H1 (cell line): ENCODE data around the gene TECR. TPM values are rescaled to one million over a fixed set of nuclear protein-coding genes. Genes with fewer than 3 reads are reported as not detected.

Source experiments
- CTCF ChIA-PET: fragments of 300-600 bp; sonication (Branson Sonifier 250); formaldehyde crosslinking; loops from one replicate; lab custom pipeline; 2021; ENCODE audit not compliant: partially characterized antibody; lab: Charles Lee
- POLR2A ChIA-PET: fragments of 300-600 bp; sonication (Branson Sonifier 250); formaldehyde crosslinking; loops from one replicate; lab custom pipeline; 2021; ENCODE audit warnings: inconsistent platforms; ENCODE audit not compliant: partially characterized antibody; lab: Charles Lee
- DNase-seq, 2 experiments: peaks; one replicate each; pipeline versions ENCODE4 v3.0.0 to v3.0.0-alpha.2; 2010 to 2022; ENCODE audit warnings: low spot score in 2 of 2, low read depth in 1 of 2, mixed read lengths in 1 of 2
- FAIRE-seq: peaks from 2 replicates; lab custom pipeline; 2011; peaks lifted over from hg19 to GRCh38; lab: Jason Lieb, UNC
- H2AFZ ChIP-seq: 2 replicates; pipeline ENCODE4 v1.8.1; 2012; ENCODE audit warnings: low read length, inconsistent platforms
- H2AK5ac ChIP-seq: 2 replicates; pipeline ENCODE4 v1.6.1; 2013; ENCODE audit warnings: low read depth, low read length
- H2BK120ac ChIP-seq: replicated peaks from 2 replicates; pipeline ENCODE3; 2013; ENCODE audit warnings: low read depth, low read length, inconsistent platforms
- H2BK12ac ChIP-seq: 2 replicates; pipeline ENCODE4 v1.6.1; 2013; ENCODE audit warnings: low read depth, low read length
- H2BK15ac ChIP-seq: 2 replicates; pipeline ENCODE4 v1.6.1; 2013; ENCODE audit warnings: low read length
- H2BK20ac ChIP-seq: 2 replicates; pipeline ENCODE4 v1.6.1; 2013; ENCODE audit warnings: low read length
- H2BK5ac ChIP-seq: 2 replicates; pipeline ENCODE4 v1.6.1; 2013; ENCODE audit warnings: low read depth, low read length
- H3K14ac ChIP-seq: 2 replicates; pipeline ENCODE4 v1.6.1; 2013; ENCODE audit warnings: inconsistent platforms; ENCODE audit not compliant: insufficient read length
- H3K18ac ChIP-seq: 2 replicates; pipeline ENCODE4 v1.6.1; 2013; ENCODE audit warnings: low read length; ENCODE audit errors: extremely low read depth
- H3K23ac ChIP-seq: 2 replicates; pipeline ENCODE4 v1.6.1; 2013; ENCODE audit warnings: inconsistent platforms; ENCODE audit not compliant: insufficient read length
- H3K23me2 ChIP-seq: 2 replicates; pipeline ENCODE4 v1.6.1; 2013; ENCODE audit warnings: low read depth, low read length
- H3K27ac ChIP-seq: 2 replicates; pipeline ENCODE4 v1.6.1; 2011; ENCODE audit warnings: low read depth, low read length, inconsistent platforms
- H3K27me3 ChIP-seq, 4 experiments: replicated peaks in 1 of 4; 1 replicate in 1 of 4; 2 replicates in 3 of 4; pipeline versions ENCODE4 v1.6.1 to v1.8.1; 2011 to 2013; ENCODE audit warnings: low read length in 3 of 4, mild to moderate bottlenecking in 3 of 4, inconsistent platforms in 2 of 4, mixed read lengths in 2 of 4, moderate library complexity in 1 of 4; ENCODE audit not compliant: control insufficient read depth in 3 of 4, insufficient read depth in 3 of 4; ENCODE audit errors: extremely low read depth in 1 of 4
- H3K36me3 ChIP-seq, 4 experiments: 2 replicates each; pipeline versions ENCODE4 v1.6.1 to v1.8.1; 2011 to 2013; ENCODE audit warnings: mild to moderate bottlenecking in 4 of 4, low read length in 3 of 4, moderate library complexity in 2 of 4, control low read depth in 1 of 4, inconsistent platforms in 1 of 4; ENCODE audit not compliant: insufficient read depth in 4 of 4, control insufficient read depth in 2 of 4
- H3K4ac ChIP-seq: replicated peaks from 2 replicates; pipeline ENCODE3; 2013; ENCODE audit warnings: low read length, low read depth, mixed read lengths, inconsistent platforms; ENCODE audit not compliant: insufficient read length
- H3K4me1 ChIP-seq, 4 experiments: replicated peaks in 1 of 4; 1 replicate in 1 of 4; 2 replicates in 3 of 4; pipeline versions ENCODE4 v1.6.1 to v1.8.1; 2011 to 2013; ENCODE audit warnings: low read length in 3 of 4, inconsistent platforms in 2 of 4, mixed read lengths in 1 of 4; ENCODE audit not compliant: insufficient read depth in 4 of 4, control insufficient read depth in 3 of 4
- H3K4me2 ChIP-seq, 2 experiments: 2 replicates each; pipeline versions ENCODE4 v1.6.1 to v1.8.1; 2011 to 2013; ENCODE audit warnings: low read depth in 2 of 2, low read length in 2 of 2, control low read depth in 1 of 2, inconsistent platforms in 1 of 2, mild to moderate bottlenecking in 1 of 2; ENCODE audit not compliant: insufficient read depth in 1 of 2
- H3K4me3 ChIP-seq, 4 experiments: fragments of 200-600, 300-600 bp in 1 of 4; sonication (generic), shearing (Covaris generic), sonication (Bioruptor Twin) in 1 of 4; 2 replicates each; pipeline versions ENCODE4 v1.5.1 to v1.8.1; 2011 to 2016; ENCODE audit warnings: low read length in 4 of 4, low read depth in 3 of 4, control low read depth in 2 of 4, inconsistent platforms in 2 of 4, mild to moderate bottlenecking in 2 of 4, mixed read lengths in 1 of 4, moderate library complexity in 1 of 4; ENCODE audit not compliant: insufficient read depth in 2 of 4; ENCODE audit errors: extremely low read depth in 1 of 4
- H3K56ac ChIP-seq: replicated peaks from 2 replicates; pipeline ENCODE3; 2013; ENCODE audit warnings: low read depth, mild to moderate bottlenecking, mixed read lengths, low read length, inconsistent platforms; ENCODE audit not compliant: insufficient read length
- H3K79me1 ChIP-seq: 2 replicates; pipeline ENCODE4 v1.6.1; 2013; ENCODE audit warnings: low read depth, low read length, control low read depth
- H3K79me2 ChIP-seq, 2 experiments: 2 replicates each; pipeline versions ENCODE4 v1.6.1 to v1.8.1; 2012 to 2013; ENCODE audit warnings: low read length in 2 of 2, mild to moderate bottlenecking in 2 of 2, inconsistent platforms in 1 of 2; ENCODE audit not compliant: insufficient read depth in 2 of 2, control insufficient read depth in 1 of 2
- H3K9ac ChIP-seq, 4 experiments: replicated peaks in 1 of 4; 1 replicate in 1 of 4; 2 replicates in 3 of 4; pipeline versions ENCODE4 v1.6.1 to v1.8.1; 2011 to 2013; ENCODE audit warnings: low read depth in 3 of 4, low read length in 3 of 4, control low read depth in 2 of 4, mild to moderate bottlenecking in 2 of 4, moderate library complexity in 2 of 4, inconsistent platforms in 1 of 4; ENCODE audit errors: extremely low read depth in 1 of 4
- H3K9me3 ChIP-seq, 2 experiments: 2 replicates each; pipeline versions ENCODE4 v1.6.1 to v1.8.1; 2012 to 2013; ENCODE audit warnings: mild to moderate bottlenecking in 2 of 2, moderate library complexity in 2 of 2, control low read depth in 1 of 2, inconsistent platforms in 1 of 2, low read depth in 1 of 2, low read length in 1 of 2, mixed read lengths in 1 of 2; ENCODE audit not compliant: insufficient read depth in 2 of 2
- H4K20me1 ChIP-seq, 2 experiments: replicated peaks in 1 of 2; 2 replicates each; pipeline versions ENCODE3 to v1.8.1; 2011 to 2013; ENCODE audit warnings: inconsistent platforms in 2 of 2, low read length in 2 of 2, mild to moderate bottlenecking in 1 of 2; ENCODE audit not compliant: insufficient read depth in 2 of 2, control insufficient read depth in 1 of 2
- H4K5ac ChIP-seq: 2 replicates; pipeline ENCODE4 v1.6.1; 2013; ENCODE audit warnings: low read length, low read depth, mixed read lengths, inconsistent platforms; ENCODE audit not compliant: insufficient read length
- H4K8ac ChIP-seq: 2 replicates; pipeline ENCODE4 v1.8.0; 2013; ENCODE audit warnings: mild to moderate bottlenecking, moderate library complexity, low read length, inconsistent platforms; ENCODE audit not compliant: insufficient read depth; ENCODE audit errors: extremely low read depth
- H4K91ac ChIP-seq: replicated peaks from 2 replicates; pipeline ENCODE3; 2013; ENCODE audit warnings: low read length, mixed read lengths, inconsistent platforms; ENCODE audit not compliant: insufficient read length
- KDM1A ChIP-seq: fragments of 200-600, 300-600 bp; sonication (generic); IDR thresholded peaks from 2 replicates; pipeline ENCODE4 v1.7.1; 2016; ENCODE audit warnings: mild to moderate bottlenecking, low read length, borderline replicate concordance
- KDM4A ChIP-seq: IDR thresholded peaks from one replicate; pipeline ENCODE4 v1.7.1; 2012; ENCODE audit warnings: low read depth, mild to moderate bottlenecking, moderate library complexity, low read length, inconsistent platforms; ENCODE audit not compliant: severe bottlenecking
- MAFK ChIP-seq: IDR thresholded peaks from 2 replicates; pipeline ENCODE4 v1.6.1; 2012; ENCODE audit warnings: low read depth, mild to moderate bottlenecking, improper control_type of control experiment, low read length
- PHF8 ChIP-seq: fragments of 200-600 bp; sonication (generic); conservative IDR thresholded peaks from 2 replicates; pipeline ENCODE4 v1.7.1; 2012; ENCODE audit warnings: low read depth, mild to moderate bottlenecking, inconsistent platforms, low read length, moderate library complexity
- SIN3A ChIP-seq, 2 experiments: IDR thresholded peaks in 1 of 2; conservative IDR thresholded peaks in 1 of 2; 2 replicates each; pipeline ENCODE4 v1.6.1; 2011 to 2012; ENCODE audit warnings: low read length in 2 of 2, improper control_type of control experiment in 1 of 2, low read depth in 1 of 2, mild to moderate bottlenecking in 1 of 2
- WGBS, 2 experiments: shearing (Covaris generic) in 1 of 2; methylation state at CpG; one replicate each; pipeline versions ENCODE4 v1.1.6 to v1.1.7; 2013 to 2015; ENCODE audit warnings: low lambda C conversion rate in 2 of 2, mixed read lengths in 2 of 2, inconsistent platforms in 1 of 2, low coverage in 1 of 2, missing lambda C conversion rate in 1 of 2; ENCODE audit not compliant: insufficient replicate concordance in 2 of 2, insufficient coverage in 1 of 2, insufficient read length in 1 of 2; ENCODE audit errors: extremely low coverage in 1 of 2, missing lambda C conversion rate in 1 of 2; 5-methylcytosine and 5-hydroxymethylcytosine counted together
- polyA plus RNA-seq, 7 experiments: library from polyadenylated mRNA; depleted of rRNA in 3 of 7; stranded (reverse) in 5 of 7; unstranded in 2 of 7; fragments of >200 nt in 5 of 7; fragments of 200-250 nt in 2 of 7; gene quantifications; 1 replicate in 5 of 7; 2 replicates in 1 of 7; 4 replicates in 1 of 7; pipeline versions ENCODE4 v1.2.1 to v1.2.3, GENCODE V29; 2011 to 2013; ENCODE audit warnings: missing spikeins in 2 of 7, mixed read lengths in 2 of 7
- total RNA-seq: library from RNA; stranded (reverse); fragmentation: NEBNext Ultra II Directional; extraction: Animal tissue kit (Norgen Biotek cat#: 25700); gene quantifications from 2 replicates; pipeline ENCODE4 v1.2.1, GENCODE V29; 2021

TECR gene
- total and polyA plus RNA-seq, 2 of the 8 experiments (the other 6 are each of a cell fraction or from before 2014, with no cell fraction given), result 172 to 405 TPM

DNA sequence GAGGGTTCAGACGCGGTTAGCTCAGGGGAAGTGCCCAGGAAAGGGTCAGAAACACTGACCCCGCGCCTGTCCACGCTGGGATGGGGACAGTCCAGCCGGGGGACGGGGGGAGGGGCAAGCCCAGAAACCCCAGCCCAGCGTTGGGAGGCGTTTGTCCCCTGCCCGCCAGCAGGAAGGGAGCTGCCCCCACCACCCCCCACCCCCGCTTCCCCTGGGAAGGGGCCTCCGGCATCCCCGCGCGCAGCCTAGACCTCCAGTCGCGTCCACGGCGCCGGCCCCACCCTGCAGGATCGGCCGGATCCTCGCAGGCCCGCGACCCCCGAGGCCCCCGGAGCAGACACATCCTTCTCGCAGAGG, 33.7 kb upstream of the TECR start:
- TF ChIP-seq PHF8 (peak; percentile 65; the same call in 1 of the 2 replicates), MAFK (no peak), KDM1A (0 out of 2 replicates have a peak, but pooled peaks have one; percentile 7), KDM4A (peak; percentile 47), SIN3A (conservative IDR thresholded peaks at IDR 0.05 in 1 of 2, IDR thresholded peaks at IDR 0.05 in 1 of 2; ENCODE audit: low read depth in 1 of 2, low read length in 2 of 2) (0 out of 4 replicates have a peak, but pooled peaks of 1 of the 2 experiments have one; percentile 31)
- H4K20me1 ChIP-seq, result peaks cover 0 to 10% of the 10 kb centered on the region in 2 experiments
- no peak overlapping the region for H2BK12ac ChIP-seq
- H3K23me2 ChIP-seq, result peaks cover 7% of the 10 kb centered on the region; the same call in 1 of the 2 replicates
- H3K36me3 ChIP-seq, result no peaks in the 10 kb centered on the region; a peak in 3 of 8 replicates
- no peak overlapping the region for H2BK15ac ChIP-seq
- H2AK5ac ChIP-seq, result no peak overlapping the region
- no peak for DNase-seq
- no peak overlapping the region for H4K5ac ChIP-seq
- H3K14ac ChIP-seq, result no peak overlapping the region
- WGBS, 2 experiments, result 2% methylated on average over 11 of the region's 28 CpGs; no CpG with 5 or more reads in 1 of the 2 experiments
- H3K23ac ChIP-seq, result no peak overlapping the region
- H3K4me2 ChIP-seq, result peak overlapping the region; percentile 75 to 77
- peak overlapping the region; percentile 24 for H3K56ac ChIP-seq
- H3K27ac ChIP-seq, result no peak overlapping the region
- H3K18ac ChIP-seq, result no peak overlapping the region
- H3K4ac ChIP-seq, result no peak overlapping the region
- H2BK5ac ChIP-seq, result no peak overlapping the region; the same call in 1 of the 2 replicates
- ChIA-PET POLR2A (interaction anchor here (0.9 to 6.0 kb wide), 9 partner anchors 9 to 60 kb away, joined by 3 to 45 read pairs (median 5); partner anchors contain the start of gene DNAJB1), CTCF (interaction anchor here (0.6 to 3.8 kb wide), 10 partner anchors 9 to 463 kb away, joined by 3 to 24 read pairs (median 3); no protein-coding TSS in a partner anchor)
- H2BK120ac ChIP-seq, result no peak overlapping the region
- no peaks in the 10 kb centered on the region for H3K9me3 ChIP-seq
- H4K91ac ChIP-seq, result no peak overlapping the region
- H3K79me2 ChIP-seq, result peaks cover 0 to 11% of the 10 kb centered on the region in 2 experiments; a peak in 2 of 4 replicates
- no peak overlapping the region for H2BK20ac ChIP-seq
- no peak overlapping the region for H4K8ac ChIP-seq
- peak overlapping the region in 3 of 4 experiments; percentile 13 to 46 (median 35); a peak in 3 of 7 replicates for H3K9ac ChIP-seq
- no peaks in the 10 kb centered on the region for H3K27me3 ChIP-seq
- no peak for FAIRE-seq
- no peak overlapping the region for H2AFZ ChIP-seq
- peaks cover 3% of the 10 kb centered on the region for H3K79me1 ChIP-seq
- H3K4me3 ChIP-seq, result peak overlapping the region; percentile 46 to 80 (median 69)
- peaks cover 0 to 13% (median 6%) of the 10 kb centered on the region in 4 experiments; a peak in 5 of 7 replicates for H3K4me1 ChIP-seq
